ENCODE measurements around the gene AFAP1.
A peak's percentile ranks its signal among the peaks of the same experiment; 100 is the strongest.

The AFAP1 gene

DNA sequence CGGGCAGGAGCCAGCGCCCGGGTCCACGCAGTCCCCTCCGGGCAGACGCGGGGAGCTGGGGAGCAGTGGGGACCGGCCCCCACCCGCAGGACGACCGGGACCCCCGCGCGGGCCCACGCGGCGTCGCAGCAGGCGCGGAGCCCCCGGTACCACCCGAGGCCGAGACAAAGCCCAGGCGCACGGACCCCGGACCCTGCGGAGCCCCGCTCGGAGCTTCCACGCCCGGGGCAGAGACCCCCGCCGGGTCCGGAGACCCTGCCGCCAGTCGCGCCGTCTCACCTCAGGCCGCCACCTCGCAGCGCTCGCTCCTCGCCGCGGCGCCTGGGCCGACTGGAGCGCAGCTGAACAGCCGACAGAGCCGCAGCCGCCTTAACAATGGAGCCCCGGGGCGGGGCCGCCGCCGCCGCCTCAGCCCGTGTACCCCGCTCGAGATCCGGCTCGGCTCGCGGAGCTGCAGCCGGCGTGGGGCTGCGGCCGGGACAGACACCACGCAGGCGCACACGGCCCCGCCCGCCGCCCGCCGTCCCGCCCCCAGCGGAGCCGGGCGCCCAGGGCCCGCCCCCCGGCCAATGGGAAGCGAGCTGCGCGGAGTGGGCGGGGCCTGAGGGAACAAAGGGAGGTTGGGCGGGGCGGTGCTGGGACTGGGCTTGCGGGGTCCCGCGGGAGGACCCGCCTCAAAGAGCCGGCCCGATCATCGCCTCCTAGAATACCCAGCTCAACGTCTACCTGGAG is at the start of gene AFAP1:
Gene AFAP1 (minus strand): TSS at position 485 of the 732 bp plus-strand sequence. CDS start 67,783 bp downstream, outside the sequence.
- peak; percentile 90 for DNase-seq

DNA sequence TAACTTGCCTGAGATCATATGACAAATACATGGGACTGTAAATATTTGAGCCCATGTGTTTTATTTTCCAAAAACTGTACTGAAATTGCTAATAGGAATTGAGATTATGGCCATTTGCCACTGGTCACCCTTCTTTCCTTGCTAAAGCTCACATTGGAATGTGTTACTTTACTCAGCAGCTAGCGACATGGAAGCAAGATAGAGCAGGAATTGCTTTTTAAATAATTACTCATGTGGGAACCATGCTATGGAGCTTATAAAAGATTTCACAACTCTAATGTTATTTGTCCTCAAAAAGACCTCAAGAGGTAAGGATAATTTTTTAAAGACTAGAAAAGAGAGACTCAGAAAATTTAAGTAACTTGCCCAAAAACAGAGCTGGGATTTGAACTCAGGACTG is 48.8 kb upstream of the AFAP1 start:
- no peak for DNase-seq

DNA sequence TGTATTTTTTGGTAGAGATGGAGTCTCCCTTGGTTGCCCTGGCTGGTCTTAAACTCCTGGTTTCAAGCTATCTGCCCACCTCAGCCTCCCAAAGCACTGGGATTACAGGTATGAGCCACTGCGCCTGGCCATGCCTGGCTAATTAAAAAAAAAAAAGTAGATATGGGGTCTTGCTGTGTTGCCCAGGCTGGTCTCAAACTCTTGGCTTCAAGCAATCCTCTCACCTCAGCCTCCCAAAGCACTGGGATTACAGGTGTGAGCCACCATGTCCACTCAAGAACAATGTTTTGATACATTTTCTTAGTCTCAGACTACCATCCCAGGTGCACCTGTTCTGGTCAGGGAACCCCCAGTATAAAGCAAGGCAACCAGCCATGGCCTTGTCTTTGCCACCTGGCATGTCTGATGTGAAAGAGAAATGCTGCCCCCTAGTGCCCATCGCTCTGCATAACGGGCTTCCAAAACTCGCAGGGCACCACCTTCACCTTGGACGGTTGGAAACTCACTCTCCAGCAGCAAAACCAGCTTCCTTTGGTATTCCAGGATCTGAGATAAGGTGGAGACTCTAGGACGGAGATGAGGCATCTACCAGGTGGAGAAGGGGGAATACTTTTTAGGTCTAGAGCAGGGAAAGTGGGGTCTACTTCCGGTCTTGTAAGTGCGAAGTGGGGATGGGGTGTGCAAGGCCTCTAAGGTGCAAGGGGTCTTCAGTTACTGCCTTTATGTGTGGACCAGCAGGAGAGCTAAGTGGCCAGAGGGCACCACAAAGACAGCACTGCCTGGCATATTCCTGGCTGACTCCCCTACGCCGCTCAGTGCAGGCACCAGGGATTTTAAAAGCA is 47.7 kb upstream of the AFAP1 start:
- peak; percentile 72 for DNase-seq

DNA sequence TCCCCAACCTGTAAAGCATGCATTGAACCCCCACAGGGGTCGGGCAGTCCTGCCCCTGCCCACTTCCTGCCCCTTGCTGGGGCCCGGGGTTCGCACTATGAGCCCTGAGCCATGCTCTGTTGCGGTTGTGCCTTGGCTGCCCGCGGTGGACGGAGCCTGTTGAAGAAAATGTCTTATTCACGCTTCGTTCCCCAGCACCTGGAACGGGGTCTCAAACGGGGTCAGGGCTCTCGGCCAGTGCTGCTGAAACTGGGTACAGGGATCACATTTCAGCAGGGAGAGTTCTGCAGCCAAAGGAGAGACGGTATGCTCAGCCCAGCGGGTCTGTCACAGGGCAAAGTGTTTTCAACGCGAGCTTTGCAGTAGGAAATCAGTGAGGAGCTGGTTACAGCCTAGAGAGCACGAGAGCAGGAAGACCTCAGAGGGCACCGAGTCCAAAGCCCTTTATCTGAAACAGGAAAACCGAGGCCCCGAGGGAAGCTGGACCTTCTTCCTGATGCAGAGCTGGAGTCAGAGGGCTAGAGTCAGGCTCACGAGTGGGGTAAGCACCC is 46.3 kb upstream of the AFAP1 start:
- no peak for DNase-seq

DNA sequence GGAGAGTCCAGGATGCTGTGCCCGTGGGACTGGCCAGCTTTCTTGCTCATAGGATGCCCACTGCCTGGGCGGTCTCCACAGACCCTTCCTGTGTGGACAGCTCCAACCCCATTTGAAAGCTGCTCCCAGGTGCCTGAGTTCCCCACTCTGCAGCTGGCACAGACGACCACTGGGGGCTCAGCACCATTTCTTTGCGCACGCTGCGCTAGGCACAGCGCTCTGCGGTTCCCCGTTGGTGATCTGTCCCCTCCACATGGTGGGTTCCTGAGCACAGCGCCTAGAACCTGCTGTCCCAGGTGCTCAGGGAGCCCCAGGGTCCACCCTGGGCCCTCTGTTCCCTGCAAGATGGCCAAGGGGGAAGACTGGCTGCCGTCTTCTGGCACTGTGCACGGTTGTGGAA is 45.4 kb upstream of the AFAP1 start:
- DNase-seq: no peak

DNA sequence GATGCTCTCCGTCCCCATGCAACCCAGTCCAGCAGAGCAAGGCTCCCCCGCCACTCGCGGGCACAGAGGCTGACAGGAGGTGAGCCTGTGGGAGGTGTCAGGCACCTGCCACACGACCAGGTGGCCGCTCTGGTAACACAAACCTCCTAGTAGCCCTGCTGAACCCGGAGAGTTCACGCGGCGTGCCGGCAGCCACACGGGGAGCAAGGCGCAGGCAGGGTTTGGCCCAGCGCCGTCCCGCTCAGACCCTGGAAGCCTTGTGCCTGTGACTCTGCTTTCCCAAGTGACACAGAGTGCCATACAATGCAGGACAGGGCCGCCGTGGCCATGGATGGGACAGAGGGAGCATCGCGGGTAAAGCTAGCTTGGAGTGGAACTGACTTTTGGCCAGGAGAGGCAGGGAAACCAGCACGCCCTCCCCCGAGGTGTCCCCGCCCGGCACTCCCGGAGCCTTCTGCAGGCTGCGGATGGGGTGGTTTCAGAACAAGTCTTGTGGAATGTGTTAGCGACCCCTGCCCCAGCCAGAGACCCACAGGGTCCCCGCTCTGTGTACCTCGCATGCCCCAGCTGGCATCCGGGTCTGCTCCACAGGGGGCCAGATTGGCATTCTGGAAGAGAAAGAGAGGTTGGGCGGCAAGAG is 44.7 kb upstream of the AFAP1 start:
- no peak for DNase-seq

GRCh38 chr4:7983296-7983695 is 43.6 kb upstream of the AFAP1 start:
- no peak for DNase-seq

GRCh38 chr4:7981738-7982394 is 42.2 kb upstream of the AFAP1 start:
- no peak for DNase-seq

DNA sequence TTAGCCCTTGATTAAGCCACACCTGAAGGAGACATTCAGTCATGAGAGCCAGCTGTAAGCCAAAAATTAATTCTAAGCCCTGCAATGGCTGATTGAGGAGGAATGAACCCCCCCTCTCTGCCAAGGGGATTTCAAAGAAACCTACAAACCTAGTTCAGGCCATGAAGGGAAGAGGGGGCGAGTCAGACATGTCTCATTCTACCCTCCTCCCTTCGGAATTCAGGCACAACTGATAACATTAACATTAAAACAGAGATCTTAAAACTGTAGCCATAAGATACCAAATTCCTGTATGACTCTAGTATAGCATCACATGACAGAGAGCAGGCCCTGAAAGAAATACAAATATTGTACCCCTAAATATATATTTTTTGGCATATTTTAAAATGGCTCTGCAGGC is 40.4 kb upstream of the AFAP1 start:
- DNase-seq: no peak

- DNase-seq: no peak
Measured at GRCh38 chr4:7979652-7979968, 39.9 kb upstream of the AFAP1 start.

DNA sequence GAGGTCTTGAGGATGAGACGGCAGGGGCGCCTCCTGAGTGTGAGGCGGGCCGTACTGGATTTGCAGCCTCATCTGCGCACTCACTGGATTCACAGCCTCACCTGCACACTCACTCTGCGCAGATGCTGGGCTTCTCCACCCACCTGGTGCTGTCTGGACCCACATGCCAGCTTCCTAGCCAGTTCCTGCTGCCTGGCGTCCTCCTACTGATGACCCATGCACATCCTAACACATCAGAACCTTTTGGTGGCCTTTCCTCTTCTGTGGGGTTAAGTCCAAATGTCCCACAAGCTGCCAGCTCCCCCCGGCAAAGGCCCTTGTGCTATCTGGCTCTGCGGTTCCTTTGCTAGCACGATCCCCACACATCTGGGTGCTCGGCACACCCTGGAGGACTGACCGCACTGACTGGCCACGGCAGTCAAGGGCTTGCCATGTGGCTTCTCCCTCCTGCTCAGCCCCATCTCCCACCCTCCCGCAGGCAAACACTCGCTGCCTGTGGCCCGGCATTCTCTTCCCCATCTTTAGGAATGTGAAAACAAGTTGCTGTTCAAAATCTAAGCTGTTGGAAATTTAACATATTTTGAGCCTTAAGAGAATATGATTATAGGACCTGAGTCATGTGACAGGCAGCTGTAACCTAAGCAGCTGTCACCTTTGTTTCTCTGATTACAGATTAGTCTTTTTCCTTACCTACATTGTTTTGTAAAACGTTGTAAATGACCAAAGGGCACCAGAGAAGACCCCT is 39.4 kb upstream of the AFAP1 start:
- DNase-seq: no peak

DNA sequence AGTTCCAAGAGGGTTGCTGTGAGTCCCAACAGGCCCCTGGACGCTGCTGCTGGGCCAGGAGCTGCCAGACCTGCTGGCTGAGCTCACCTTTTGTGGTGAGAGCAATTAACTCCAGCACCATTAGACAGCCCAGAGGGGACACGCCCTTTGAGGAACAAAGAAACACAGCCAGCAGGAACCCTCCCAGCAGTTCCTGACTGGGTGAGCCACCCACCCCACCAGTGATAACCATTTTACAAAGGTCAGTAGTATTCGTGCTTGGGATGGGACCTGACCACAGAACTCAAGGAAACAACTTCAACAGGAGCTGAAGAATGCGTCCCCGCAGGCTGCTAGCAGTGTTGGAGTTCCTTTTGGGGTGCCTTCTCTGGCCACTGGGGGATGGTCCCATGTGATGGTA is 38.8 kb upstream of the AFAP1 start:
- no peak for DNase-seq

GRCh38 chr4:7976634-7977033 is 37.0 kb upstream of the AFAP1 start:
- DNase-seq: no peak

GRCh38 chr4:7976025-7976424 is 36.4 kb upstream of the AFAP1 start:
- DNase-seq: no peak

DNA sequence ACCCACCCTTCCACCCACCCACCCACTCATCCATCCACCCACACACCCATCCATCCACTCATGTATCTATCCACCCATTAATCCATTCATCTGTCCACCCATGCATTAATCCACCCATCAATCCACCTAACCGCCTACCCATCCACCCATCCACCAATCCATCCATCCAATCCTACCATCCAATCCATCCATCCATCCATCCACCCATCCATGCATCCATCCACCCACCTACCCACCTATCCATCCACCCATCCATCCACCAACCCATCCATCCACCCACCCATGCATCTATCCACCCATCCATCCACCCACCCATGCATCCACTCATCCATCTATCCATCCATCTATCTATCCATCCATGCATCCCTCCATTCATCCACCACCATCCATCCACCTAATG is 34.8 kb upstream of the AFAP1 start:
- no peak for DNase-seq

GRCh38 chr4:7973545-7973981 is 33.9 kb upstream of the AFAP1 start:
- DNase-seq: no peak

DNA sequence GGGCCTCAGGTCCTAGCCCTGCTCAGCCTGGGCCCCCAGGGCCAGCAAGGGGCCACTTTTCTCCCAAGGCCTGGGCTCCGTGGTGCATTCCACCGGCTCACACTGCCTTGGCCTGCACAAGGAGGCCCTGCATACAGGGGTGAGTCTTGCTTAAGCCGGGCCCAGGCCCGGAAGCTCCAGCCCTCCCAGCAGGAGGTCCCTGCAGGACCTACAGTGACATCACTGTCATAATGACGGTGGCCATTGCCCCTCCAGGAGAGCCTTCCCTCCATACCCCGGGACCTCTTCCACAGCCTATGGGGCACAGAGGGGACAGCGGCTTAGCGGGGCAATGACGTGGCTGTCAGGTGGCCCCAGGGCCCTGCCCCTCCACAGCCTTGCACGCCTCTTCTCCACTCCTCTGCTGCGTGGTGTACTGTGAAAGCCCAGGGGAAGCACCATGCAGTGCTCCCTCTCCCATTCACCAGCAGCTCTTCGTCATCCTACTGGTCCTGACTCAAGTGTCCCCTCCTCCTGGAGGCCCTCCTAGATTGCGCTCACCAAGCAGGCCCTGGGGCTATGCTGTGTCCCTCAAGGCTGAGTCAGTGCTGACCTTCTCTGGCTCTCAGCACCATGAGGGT is 32.3 kb upstream of the AFAP1 start:
- DNase-seq: no peak

GRCh38 chr4:7971159-7971631 is 31.5 kb upstream of the AFAP1 start:
- DNase-seq: no peak

DNA sequence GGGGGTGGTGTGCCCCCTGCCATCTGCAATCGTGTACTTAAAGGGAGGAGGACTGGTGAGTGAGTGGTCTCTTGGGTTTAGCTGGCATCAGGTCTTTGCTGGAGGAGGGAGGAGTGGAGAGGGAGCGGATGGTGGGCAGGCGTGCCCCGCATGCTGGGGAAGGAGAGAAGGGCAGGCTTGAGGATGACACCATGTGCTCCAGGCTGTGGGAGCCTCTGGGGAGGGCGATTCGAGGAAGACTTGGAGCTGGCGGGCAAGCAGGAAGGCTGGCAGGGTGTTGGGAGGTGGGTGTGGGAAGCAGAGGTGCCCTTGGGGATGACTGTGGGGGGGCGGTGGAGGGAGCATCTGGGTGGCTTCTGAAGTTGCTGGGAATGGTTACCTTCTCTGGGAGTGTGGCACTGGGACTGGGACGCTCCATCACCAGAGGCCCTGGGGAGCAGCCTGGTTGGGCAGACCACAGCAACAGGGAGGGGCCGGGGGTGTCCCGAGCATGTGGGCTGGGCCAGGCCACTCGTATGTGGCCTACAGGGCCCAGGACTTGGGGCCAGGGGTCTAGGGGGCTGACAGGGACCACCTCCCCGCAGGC is 30.8 kb upstream of the AFAP1 start:
- no peak for DNase-seq

GRCh38 chr4:7968262-7968896 is 28.7 kb upstream of the AFAP1 start:
- no peak for DNase-seq

Data from stimulated activated CD4-positive, alpha-beta T cell treated with anti-CD3 and anti-CD28 coated beads, Interleukin-4, amount 100 ng/mL, for 1 hour (primary cell).